ENCODE results near the gene KDSR. TPM values are rescaled to one million over a fixed set of nuclear protein-coding genes. Genes with fewer than 3 reads are reported as not detected.

Gene KDSR
- total RNA-seq, 1 donor from 2014 or later, result 83.5 TPM

- intact Hi-C loops (cut with micrococcal nuclease), result loop anchor here (10.0 kb wide), 1 partner anchor 462 kb away; no protein-coding TSS in a partner anchor
- Mint-ChIP-seq H3K27me3 (ENCODE audit: insufficient read depth) (no peaks in the 10 kb centered on the region), H3K27ac (no peak overlapping the region), H3K9me3 (no peaks in the 10 kb centered on the region), H3K36me3 (ENCODE audit: low read depth) (peaks cover 55% of the 10 kb centered on the region), H3K4me1 (ENCODE audit: low read depth) (peaks cover 89% of the 10 kb centered on the region), H3K4me3 (peak overlapping the region; percentile 6)
- DNase-seq (ENCODE audit: low spot score), result no peak
These were observed 60.0 kb downstream of the KDSR start for GRCh38 chr18:63306819-63307550.

DNA sequence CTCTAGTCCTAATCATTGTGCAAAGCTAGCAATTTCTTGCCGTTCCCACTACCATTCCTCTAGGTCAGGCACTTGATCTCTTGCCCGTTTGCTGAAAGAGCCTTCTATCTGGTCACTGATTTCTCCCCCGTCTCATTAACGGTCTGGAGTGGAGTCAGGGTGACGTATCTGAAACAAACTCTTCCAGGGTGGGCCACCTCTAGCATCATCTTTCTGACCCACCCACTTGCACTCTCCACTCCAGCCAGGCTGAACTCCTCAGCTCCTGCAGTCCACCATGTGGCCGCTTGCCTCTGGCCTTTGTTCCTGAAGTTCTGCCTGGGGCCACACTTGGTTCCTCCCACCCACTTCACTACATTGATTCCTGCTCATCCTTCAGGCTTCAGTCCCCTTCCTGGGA, 60.8 kb downstream of the KDSR start:
- Mint-ChIP-seq H3K36me3 (ENCODE audit: low read depth) (peaks cover 57% of the 10 kb centered on the region), H3K27me3 (ENCODE audit: insufficient read depth) (no peaks in the 10 kb centered on the region)
- intact Hi-C loops (cut with micrococcal nuclease), result loop anchor here (10.0 kb wide), 1 partner anchor 461 kb away; no protein-coding TSS in a partner anchor

DNA sequence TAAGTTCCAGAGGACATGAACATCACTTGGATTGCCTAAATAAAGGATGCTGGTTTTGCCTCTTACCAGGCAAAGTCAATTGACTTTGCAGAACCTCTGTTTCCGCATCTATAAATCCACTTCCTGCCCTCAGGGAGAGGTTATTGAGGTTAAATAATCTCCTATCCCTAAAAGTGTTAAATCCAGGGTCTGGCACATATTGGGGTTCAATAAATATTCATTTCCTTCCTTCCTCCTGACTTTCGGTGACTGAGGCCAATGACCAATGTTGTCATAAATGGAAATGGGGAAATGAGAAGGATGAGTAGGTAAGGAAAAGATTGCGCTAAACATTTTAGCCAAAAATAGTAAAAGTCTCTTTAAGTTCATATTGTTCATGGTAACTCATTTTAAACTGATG, 63.5 kb downstream of the KDSR start:
- Mint-ChIP-seq H3K4me1 (ENCODE audit: low read depth) (peaks cover 93% of the 10 kb centered on the region), H3K36me3 (ENCODE audit: low read depth) (peaks cover 66% of the 10 kb centered on the region), H3K9me3 (no peaks in the 10 kb centered on the region), H3K27ac (peak overlapping the region; percentile 96), H3K27me3 (ENCODE audit: insufficient read depth) (no peaks in the 10 kb centered on the region), H3K4me3 (peak overlapping the region; percentile 19)
- intact Hi-C loops (cut with micrococcal nuclease), result loop anchor here (2.0 to 10.0 kb wide), 3 partner anchors 36 to 459 kb away; no protein-coding TSS in a partner anchor
- no peak for DNase-seq (ENCODE audit: low spot score)

More for the DNA sequence above, 60.8 kb downstream of the KDSR start:
- H3K4me3 Mint-ChIP-seq, result no peak overlapping the region
- H3K4me1 Mint-ChIP-seq (ENCODE audit: low read depth), result peaks cover 89% of the 10 kb centered on the region
- H3K27ac Mint-ChIP-seq, result no peak overlapping the region
- no peak for DNase-seq (ENCODE audit: low spot score)
- H3K9me3 Mint-ChIP-seq, result no peaks in the 10 kb centered on the region

DNA sequence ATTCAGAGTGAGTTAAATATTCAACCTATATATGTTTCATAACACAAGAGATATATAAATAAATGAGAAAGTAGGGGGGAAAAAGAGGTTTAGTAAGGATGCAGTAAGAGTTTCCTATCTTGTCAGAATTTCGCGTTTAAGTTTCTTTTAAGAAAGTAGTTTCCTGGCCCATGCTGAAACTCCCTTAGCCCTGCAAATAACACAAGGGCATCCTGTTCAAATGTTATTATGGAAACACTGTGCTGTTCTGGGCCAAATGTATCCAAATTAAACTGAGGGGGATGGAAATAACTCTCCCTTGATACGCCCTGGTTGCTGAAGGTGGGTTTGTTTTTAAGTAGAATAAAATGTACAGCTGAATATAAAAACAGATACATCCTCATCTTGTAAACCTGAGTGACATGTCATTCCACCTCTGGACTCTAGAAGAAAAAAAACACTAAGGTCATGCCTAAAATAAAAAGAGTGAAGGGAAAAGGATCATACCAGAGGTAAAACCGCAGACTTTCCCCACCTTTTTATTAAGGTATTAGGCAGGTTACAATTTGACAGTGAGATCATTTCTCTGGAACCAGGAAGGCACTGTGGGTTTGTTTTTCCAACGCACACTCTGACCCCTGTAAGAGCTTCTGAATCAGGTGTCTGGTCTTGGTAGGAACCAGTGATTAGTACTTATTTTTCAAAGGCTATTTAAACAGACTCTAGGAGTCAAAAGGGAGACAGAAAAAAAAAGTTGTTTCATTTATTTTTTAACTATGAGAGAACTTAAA, 64.2 kb downstream of the KDSR start:
- Mint-ChIP-seq H3K27ac (peak overlapping the region; percentile 96), H3K36me3 (ENCODE audit: low read depth) (peaks cover 70% of the 10 kb centered on the region), H3K4me1 (ENCODE audit: low read depth) (peaks cover 94% of the 10 kb centered on the region), H3K27me3 (ENCODE audit: insufficient read depth) (no peaks in the 10 kb centered on the region), H3K4me3 (peak overlapping the region; percentile 15), H3K9me3 (no peaks in the 10 kb centered on the region)
- intact Hi-C loops (cut with micrococcal nuclease), result loop anchor here (1.0 to 10.0 kb wide), 4 partner anchors 36 to 458 kb away; no protein-coding TSS in a partner anchor
- no peak for DNase-seq (ENCODE audit: low spot score)

DNA sequence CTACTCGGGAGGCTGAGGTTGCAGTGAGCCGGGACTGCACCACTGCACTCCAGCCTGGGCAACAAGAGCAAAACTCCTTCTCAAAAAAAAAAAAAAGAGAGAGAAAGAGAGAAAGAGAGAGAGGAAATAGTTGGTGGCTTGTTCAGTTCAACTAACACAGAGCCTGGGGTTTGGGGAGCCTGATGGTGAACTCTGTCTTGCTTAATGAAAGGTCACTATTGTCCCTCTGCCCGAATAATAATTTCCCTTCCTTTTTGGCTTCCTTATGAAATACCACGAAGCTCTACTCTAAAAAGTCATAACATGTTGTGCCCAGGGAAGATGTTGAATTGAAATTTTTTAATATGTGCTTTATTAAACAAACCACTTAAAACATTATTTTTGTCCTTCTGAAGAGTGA, 64.8 kb downstream of the KDSR start:
- H3K36me3 Mint-ChIP-seq (ENCODE audit: low read depth), result peaks cover 74% of the 10 kb centered on the region
- intact Hi-C loops (cut with micrococcal nuclease), result loop anchor here (1.0 to 10.0 kb wide), 4 partner anchors 35 to 457 kb away; no protein-coding TSS in a partner anchor
- peaks cover 92% of the 10 kb centered on the region for H3K4me1 Mint-ChIP-seq (ENCODE audit: low read depth)
- no peaks in the 10 kb centered on the region for H3K27me3 Mint-ChIP-seq (ENCODE audit: insufficient read depth)
- H3K9me3 Mint-ChIP-seq, result no peaks in the 10 kb centered on the region
- H3K4me3 Mint-ChIP-seq, result peak overlapping the region; percentile 15
- DNase-seq (ENCODE audit: low spot score), result no peak
- H3K27ac Mint-ChIP-seq, result peak overlapping the region; percentile 96

DNA sequence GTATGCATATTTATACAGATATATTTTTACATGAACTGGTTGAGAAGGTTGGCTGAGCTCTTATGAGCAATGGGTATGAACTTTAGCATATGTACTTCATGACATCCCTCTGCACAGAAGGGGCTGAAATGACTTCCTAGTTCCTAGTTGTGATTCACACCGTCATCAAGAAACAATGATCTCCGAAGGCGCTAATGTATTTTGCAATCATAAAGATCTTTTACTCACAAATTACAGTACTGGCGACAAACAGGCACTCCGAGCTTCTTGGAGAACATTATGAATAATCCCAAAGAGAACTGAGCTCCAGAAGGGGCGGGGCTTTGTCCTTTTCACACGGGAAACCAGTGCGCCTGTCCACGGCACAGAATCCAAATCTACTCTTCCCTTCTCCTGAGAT, 65.6 kb downstream of the KDSR start:
- H3K4me3 Mint-ChIP-seq, result peak overlapping the region; percentile 40
- intact Hi-C loops (cut with micrococcal nuclease), result loop anchor here (5.0 to 10.0 kb wide), 2 partner anchors 34 to 457 kb away; no protein-coding TSS in a partner anchor
- H3K9me3 Mint-ChIP-seq, result no peaks in the 10 kb centered on the region
- H3K27me3 Mint-ChIP-seq (ENCODE audit: insufficient read depth), result no peaks in the 10 kb centered on the region
- H3K4me1 Mint-ChIP-seq (ENCODE audit: low read depth), result peaks cover 88% of the 10 kb centered on the region
- H3K36me3 Mint-ChIP-seq (ENCODE audit: low read depth), result peaks cover 70% of the 10 kb centered on the region
- DNase-seq (ENCODE audit: low spot score), result no peak
- H3K27ac Mint-ChIP-seq, result peak overlapping the region; percentile 96

DNA sequence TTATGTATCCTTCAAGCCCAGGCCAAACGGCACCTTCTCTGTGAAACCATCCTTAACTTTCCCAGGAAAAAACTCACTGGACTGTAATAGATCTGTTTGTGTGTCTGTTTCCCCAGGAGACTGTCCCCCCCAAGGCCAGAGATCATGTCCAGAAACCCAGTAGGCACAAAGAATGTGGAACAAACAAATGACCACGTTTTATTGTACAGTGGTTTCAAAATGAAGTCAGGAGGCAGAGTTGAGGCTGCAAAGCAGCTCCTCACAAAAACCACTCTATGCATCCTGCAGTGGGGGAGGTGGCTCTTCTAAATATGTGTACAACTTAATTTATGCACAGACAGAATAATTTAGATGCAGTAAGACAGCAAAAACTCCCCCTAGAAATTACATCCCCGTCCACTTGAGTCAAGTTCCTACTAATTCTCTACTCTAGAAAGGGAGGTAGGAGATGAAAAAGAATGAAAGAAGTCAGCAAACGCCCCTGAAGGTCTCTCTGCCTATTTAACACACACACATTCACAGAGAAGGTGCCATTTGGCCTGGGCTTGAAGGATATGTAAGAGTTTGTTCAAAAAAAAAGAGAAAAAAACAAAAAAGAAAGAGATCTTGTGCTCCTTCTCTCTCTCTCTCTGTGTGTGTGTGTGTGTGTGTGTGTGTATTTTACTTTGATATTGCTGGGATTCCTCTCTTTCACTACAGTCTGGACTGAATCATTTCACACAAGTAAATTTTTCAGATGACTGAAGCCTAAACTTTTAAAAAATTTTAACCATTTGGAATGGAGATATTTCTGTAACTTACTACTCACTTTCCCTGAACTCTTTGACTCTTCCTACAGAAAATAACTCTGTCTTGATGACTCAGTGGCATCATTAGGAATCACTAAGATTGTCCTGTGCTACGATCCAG, 66.9 kb downstream of the KDSR start:
- intact Hi-C loops (cut with micrococcal nuclease), result loop anchor here (1.0 to 10.0 kb wide), 7 partner anchors 10 to 455 kb away; no protein-coding TSS in a partner anchor

DNA sequence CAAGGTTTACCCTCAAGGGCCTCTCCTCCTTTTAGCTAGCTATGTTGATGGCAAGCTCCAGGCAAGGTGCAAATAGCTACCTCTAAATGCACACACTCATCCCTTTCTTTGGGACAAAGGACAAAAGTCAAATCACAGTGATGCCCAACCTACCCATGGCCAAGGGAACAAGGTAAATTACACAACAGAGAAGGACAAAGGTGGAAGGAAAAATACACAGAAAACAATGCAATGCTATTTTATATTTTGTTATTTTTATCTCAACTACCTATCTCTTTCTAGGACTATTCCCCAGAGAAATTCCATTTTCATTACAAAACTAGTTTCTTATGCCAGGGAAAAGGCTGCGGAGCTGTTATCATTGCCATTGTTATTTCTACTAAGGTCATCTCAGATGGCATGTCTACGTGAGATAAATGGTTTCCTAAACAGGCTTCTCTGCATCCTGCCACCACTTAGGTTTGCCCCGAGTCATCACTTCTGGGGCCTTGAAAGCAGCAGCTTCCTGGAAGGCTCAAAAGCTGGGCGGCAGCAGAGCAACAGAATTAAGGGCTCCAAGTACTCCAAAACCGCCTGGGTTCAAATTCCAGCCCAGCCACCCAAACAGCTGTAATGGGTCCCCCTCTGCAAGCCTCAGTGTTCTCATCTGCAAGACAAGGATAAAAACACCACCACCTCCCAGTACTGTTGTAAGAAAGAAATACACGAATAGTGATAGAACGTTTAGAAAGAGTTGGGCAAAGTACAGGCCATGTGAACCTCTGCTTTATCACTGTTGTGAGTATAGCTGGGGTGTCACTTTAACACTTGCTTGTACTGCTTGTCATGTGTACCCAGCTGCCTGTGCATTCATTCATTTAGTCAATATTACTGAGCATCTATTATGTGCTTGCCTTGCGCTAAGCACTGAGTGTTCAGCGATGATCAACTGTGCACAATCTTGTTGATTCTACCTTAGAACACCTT, 68.3 kb downstream of the KDSR start:
- H3K27ac Mint-ChIP-seq, result peak overlapping the region; percentile 96
- no peaks in the 10 kb centered on the region for H3K27me3 Mint-ChIP-seq (ENCODE audit: insufficient read depth)
- peaks cover 72% of the 10 kb centered on the region for H3K36me3 Mint-ChIP-seq (ENCODE audit: low read depth)
- peak overlapping the region; percentile 76 for H3K4me3 Mint-ChIP-seq
- intact Hi-C loops (cut with micrococcal nuclease), result no loop called here
- DNase-seq (ENCODE audit: low spot score), result peak; percentile 37
- no peaks in the 10 kb centered on the region for H3K9me3 Mint-ChIP-seq
- peaks cover 80% of the 10 kb centered on the region for H3K4me1 Mint-ChIP-seq (ENCODE audit: low read depth)

More for the DNA sequence above, 66.9 kb downstream of the KDSR start:
- peak overlapping the region; percentile 96 for H3K27ac Mint-ChIP-seq
- no peak for DNase-seq (ENCODE audit: low spot score)
- peak overlapping the region; percentile 76 for H3K4me3 Mint-ChIP-seq
- no peaks in the 10 kb centered on the region for H3K9me3 Mint-ChIP-seq
- peaks cover 91% of the 10 kb centered on the region for H3K4me1 Mint-ChIP-seq (ENCODE audit: low read depth)
- H3K36me3 Mint-ChIP-seq (ENCODE audit: low read depth), result peaks cover 74% of the 10 kb centered on the region
- no peaks in the 10 kb centered on the region for H3K27me3 Mint-ChIP-seq (ENCODE audit: insufficient read depth)

- Mint-ChIP-seq H3K4me1 (ENCODE audit: low read depth) (peaks cover 80% of the 10 kb centered on the region), H3K27me3 (ENCODE audit: insufficient read depth) (no peaks in the 10 kb centered on the region), H3K9me3 (no peaks in the 10 kb centered on the region), H3K36me3 (ENCODE audit: low read depth) (peaks cover 78% of the 10 kb centered on the region), H3K4me3 (peak overlapping the region; percentile 45), H3K27ac (peak overlapping the region; percentile 96)
- intact Hi-C loops (cut with micrococcal nuclease), result no loop called here
- DNase-seq (ENCODE audit: low spot score), result no peak
These were observed 69.2 kb downstream of the KDSR start for GRCh38 chr18:63297687-63298399.

DNA sequence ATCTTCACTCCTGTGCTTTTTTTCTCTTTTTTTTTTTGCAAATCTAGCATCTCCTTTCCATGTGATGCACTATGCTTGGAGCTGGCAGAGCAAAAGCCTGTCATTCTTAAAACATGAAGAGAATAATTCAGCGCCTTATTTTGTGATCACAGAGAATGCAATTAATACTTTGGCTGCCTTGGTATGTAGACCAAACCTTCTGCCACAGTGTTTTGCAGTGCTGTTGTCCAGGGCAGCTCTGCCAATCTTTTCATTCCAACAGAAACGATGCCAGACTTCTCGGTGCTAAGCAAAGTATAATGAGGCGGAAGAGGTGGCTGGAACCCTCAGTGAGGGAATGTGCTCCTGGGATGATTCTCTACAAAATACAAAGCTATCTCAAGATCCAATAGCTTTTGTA, 73.1 kb downstream of the KDSR start:
- Mint-ChIP-seq H3K36me3 (ENCODE audit: low read depth) (peaks cover 72% of the 10 kb centered on the region), H3K27ac (peak overlapping the region; percentile 86), H3K4me3 (peak overlapping the region; percentile 54), H3K9me3 (no peaks in the 10 kb centered on the region), H3K27me3 (ENCODE audit: insufficient read depth) (no peaks in the 10 kb centered on the region), H3K4me1 (ENCODE audit: low read depth) (peaks cover 74% of the 10 kb centered on the region)
- DNase-seq (ENCODE audit: low spot score), result no peak
- intact Hi-C loops (cut with micrococcal nuclease), result loop anchor here (1.0 kb wide), 1 partner anchor 10 kb away; no protein-coding TSS in a partner anchor
